WTC11 (cell line): ENCODE measurements around the gene CGNL1. TPM values are rescaled to one million over a fixed set of nuclear protein-coding genes. Genes with fewer than 3 reads are reported as not detected.

Experiments used
- ATAC-seq: fragments of 200-7000 bp; cut with Tn5 transposase; 2 replicates; pipeline ENCODE4 v1.10.0; 2021; ENCODE audit warnings: mild to moderate bottlenecking, moderate library complexity
- CTCF ChIA-PET: fragments of 300-600 bp; sonication (Branson Sonifier 250); formaldehyde crosslinking; loops from one replicate; lab custom pipeline; 2021; ENCODE audit warnings: antibody characterized with exemption; lab: Charles Lee
- POLR2A ChIA-PET: fragments of 350-600 bp; sonication (Branson Sonifier 250); formaldehyde crosslinking; loops from one replicate; lab custom pipeline; 2021; ENCODE audit warnings: antibody characterized with exemption; lab: Charles Lee
- DNase-seq: peaks from one replicate; pipeline ENCODE4 v3.0.0; 2021; ENCODE audit warnings: low spot score
- H3K27ac Mint-ChIP-seq: 2 replicates; pipeline ENCODE4 v1.8.0; 2021; ENCODE audit warnings: mixed read lengths
- H3K27me3 Mint-ChIP-seq: 2 replicates; pipeline ENCODE4 v1.8.0; 2021; ENCODE audit warnings: low read depth, mild to moderate bottlenecking, moderate library complexity, mixed read lengths
- H3K36me3 Mint-ChIP-seq: 2 replicates; pipeline ENCODE4 v1.8.0; 2021; ENCODE audit warnings: mixed read lengths
- H3K4me1 Mint-ChIP-seq: 2 replicates; pipeline ENCODE4 v1.8.0; 2022; ENCODE audit warnings: mixed read lengths
- H3K4me3 Mint-ChIP-seq: 2 replicates; pipeline ENCODE4 v1.8.0; 2021; ENCODE audit warnings: mild to moderate bottlenecking, moderate library complexity, mixed read lengths
- H3K9me3 Mint-ChIP-seq: 2 replicates; pipeline ENCODE4 v1.8.0; 2021; ENCODE audit warnings: mixed read lengths
- ATF1 ChIP-seq: sonication (generic); formaldehyde crosslinking; IDR thresholded peaks from 2 replicates; pipeline ENCODE4 v1.8.1; 2023; ENCODE audit warnings: mild to moderate bottlenecking, moderate library complexity, missing genetic modification reagents
- E2F1 ChIP-seq: sonication (generic); formaldehyde crosslinking; IDR thresholded peaks from 2 replicates; pipeline ENCODE4 v1.8.0; 2022; ENCODE audit warnings: mild to moderate bottlenecking, missing genetic modification reagents
- FOXK1 ChIP-seq: sonication (generic); formaldehyde crosslinking; IDR thresholded peaks from 2 replicates; pipeline ENCODE4 v1.8.0; 2022; ENCODE audit warnings: mild to moderate bottlenecking, moderate library complexity, missing genetic modification reagents
- MXD4 ChIP-seq: fragments of 250-450 bp; sonication (Bioruptor Pico); IDR thresholded peaks from 2 replicates; pipeline ENCODE4 v1.8.0; 2021; ENCODE audit warnings: mild to moderate bottlenecking, moderate library complexity, borderline replicate concordance
- MYBL2 ChIP-seq: sonication (generic); formaldehyde crosslinking; IDR thresholded peaks from 2 replicates; pipeline ENCODE4 v1.8.1; 2023; ENCODE audit warnings: mild to moderate bottlenecking, moderate library complexity, missing genetic modification reagents
- SMAD4 ChIP-seq: sonication (generic); formaldehyde crosslinking; IDR thresholded peaks from 2 replicates; pipeline ENCODE4 v1.8.0; 2022; ENCODE audit warnings: mild to moderate bottlenecking, missing genetic modification reagents
- TCF7 ChIP-seq: sonication (generic); formaldehyde crosslinking; IDR thresholded peaks from 2 replicates; pipeline ENCODE4 v1.8.0; 2022; ENCODE audit warnings: mild to moderate bottlenecking, low read depth, missing genetic modification reagents, moderate library complexity
- ZBTB21 ChIP-seq: sonication (generic); formaldehyde crosslinking; IDR thresholded peaks from 2 replicates; pipeline ENCODE4 v1.8.1; 2023; ENCODE audit warnings: mild to moderate bottlenecking, missing genetic modification reagents, borderline replicate concordance
- ZBTB43 ChIP-seq: sonication (generic); formaldehyde crosslinking; IDR thresholded peaks from 2 replicates; pipeline ENCODE4 v1.8.1; 2023; ENCODE audit warnings: mild to moderate bottlenecking, missing genetic modification reagents
- ZNF219 ChIP-seq: sonication (generic); formaldehyde crosslinking; IDR thresholded peaks from 2 replicates; pipeline ENCODE4 v1.8.0; 2023; ENCODE audit warnings: missing genetic modification reagents, mild to moderate bottlenecking, borderline replicate concordance
- ZNF263 ChIP-seq: sonication (generic); formaldehyde crosslinking; IDR thresholded peaks from 2 replicates; pipeline ENCODE4 v1.8.1; 2022; ENCODE audit warnings: low read depth, mild to moderate bottlenecking, moderate library complexity, missing genetic modification reagents
- ZNF317 ChIP-seq: sonication (generic); formaldehyde crosslinking; IDR thresholded peaks from 2 replicates; pipeline ENCODE4 v1.8.1; 2023; ENCODE audit warnings: low read depth, mild to moderate bottlenecking, moderate library complexity, missing genetic modification reagents, borderline replicate concordance
- ZNF416 ChIP-seq: fragments of 250-450 bp; sonication (Bioruptor Pico); IDR thresholded peaks from 2 replicates; pipeline ENCODE4 v1.9.0; 2021; ENCODE audit warnings: mild to moderate bottlenecking, inconsistent platforms
- ZNF423 ChIP-seq: fragments of 250-450 bp; sonication (Bioruptor Pico); IDR thresholded peaks from 2 replicates; pipeline ENCODE4 v2.1.2; 2022; ENCODE audit warnings: mild to moderate bottlenecking, moderate library complexity
- ZNF512 ChIP-seq: sonication (generic); formaldehyde crosslinking; IDR thresholded peaks from 2 replicates; pipeline ENCODE4 v1.8.1; 2022; ENCODE audit warnings: missing genetic modification reagents, borderline replicate concordance
- total RNA-seq: library from RNA; stranded (reverse); gene quantifications from 3 replicates; pipeline ENCODE4 v1.2.3, GENCODE V29; 2021
- TF ChIP-seq, protein P1 (sequence below): sonication (generic); formaldehyde crosslinking; IDR thresholded peaks from 2 replicates; pipeline ENCODE4 v1.8.0; 2022; ENCODE audit warnings: missing genetic modification reagents
- TF ChIP-seq, protein P2 (sequence below): sonication (generic); formaldehyde crosslinking; IDR thresholded peaks from 2 replicates; pipeline ENCODE4 v1.8.1; 2023; ENCODE audit warnings: mild to moderate bottlenecking, missing genetic modification reagents
- TF ChIP-seq, protein P3 (sequence below): sonication (generic); formaldehyde crosslinking; IDR thresholded peaks from 2 replicates; pipeline ENCODE4 v1.8.1; 2023; ENCODE audit warnings: mild to moderate bottlenecking, missing genetic modification reagents, moderate library complexity
- TF ChIP-seq, protein P4 (sequence below): sonication (generic); formaldehyde crosslinking; IDR thresholded peaks from 2 replicates; pipeline ENCODE4 v1.8.1; 2022; ENCODE audit warnings: low read depth, missing genetic modification reagents, borderline replicate concordance
- TF ChIP-seq, protein P5 (sequence below): sonication (generic); formaldehyde crosslinking; conservative IDR thresholded peaks from 2 replicates; pipeline ENCODE4 v1.8.1; 2023; ENCODE audit warnings: mild to moderate bottlenecking, low read depth, missing genetic modification reagents, moderate library complexity
- TF ChIP-seq, protein P6 (sequence below): fragments of 250-450 bp; sonication (Bioruptor Pico); IDR thresholded peaks from 2 replicates; pipeline ENCODE4 v1.9.0; 2021; ENCODE audit warnings: moderate library complexity, mild to moderate bottlenecking, inconsistent platforms, borderline replicate concordance

CGNL1 gene
- total RNA-seq, 1 experiment from 2014 or later = 57.3 TPM

DNA sequence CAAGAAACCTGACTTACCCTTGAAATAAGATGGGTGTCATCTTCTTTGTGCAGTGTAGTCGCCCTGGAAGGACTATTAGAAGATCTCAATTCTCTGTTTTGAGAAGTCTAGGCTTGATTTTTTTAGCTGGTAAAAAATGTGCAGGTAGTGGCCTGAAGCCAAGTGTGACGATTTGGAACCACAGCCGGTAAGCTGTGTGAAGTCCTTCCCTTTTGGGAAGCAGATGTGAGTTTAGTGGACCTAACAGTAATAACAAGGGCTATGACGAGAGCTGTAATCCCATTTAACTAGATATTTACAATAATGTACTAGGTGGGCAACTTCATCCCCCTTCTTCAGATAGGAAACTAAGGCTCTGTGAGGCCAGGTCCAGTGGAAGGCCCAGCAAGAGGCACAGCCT lies 133.7 kb downstream of the CGNL1 start (continued):
- TF ChIP-seq MYBL2 (CRISPR knock-in tag) (no peak), SMAD4 (CRISPR knock-in tag) (no peak), ZNF423 (CRISPR knock-in tag) (no peak), ZBTB21 (CRISPR knock-in tag) (no peak), FOXK1 (CRISPR knock-in tag) (no peak), ZNF512 (CRISPR knock-in tag) (no peak), ZNF416 (CRISPR knock-in tag) (no peak)
- TF ChIP-seq, protein P1, sequence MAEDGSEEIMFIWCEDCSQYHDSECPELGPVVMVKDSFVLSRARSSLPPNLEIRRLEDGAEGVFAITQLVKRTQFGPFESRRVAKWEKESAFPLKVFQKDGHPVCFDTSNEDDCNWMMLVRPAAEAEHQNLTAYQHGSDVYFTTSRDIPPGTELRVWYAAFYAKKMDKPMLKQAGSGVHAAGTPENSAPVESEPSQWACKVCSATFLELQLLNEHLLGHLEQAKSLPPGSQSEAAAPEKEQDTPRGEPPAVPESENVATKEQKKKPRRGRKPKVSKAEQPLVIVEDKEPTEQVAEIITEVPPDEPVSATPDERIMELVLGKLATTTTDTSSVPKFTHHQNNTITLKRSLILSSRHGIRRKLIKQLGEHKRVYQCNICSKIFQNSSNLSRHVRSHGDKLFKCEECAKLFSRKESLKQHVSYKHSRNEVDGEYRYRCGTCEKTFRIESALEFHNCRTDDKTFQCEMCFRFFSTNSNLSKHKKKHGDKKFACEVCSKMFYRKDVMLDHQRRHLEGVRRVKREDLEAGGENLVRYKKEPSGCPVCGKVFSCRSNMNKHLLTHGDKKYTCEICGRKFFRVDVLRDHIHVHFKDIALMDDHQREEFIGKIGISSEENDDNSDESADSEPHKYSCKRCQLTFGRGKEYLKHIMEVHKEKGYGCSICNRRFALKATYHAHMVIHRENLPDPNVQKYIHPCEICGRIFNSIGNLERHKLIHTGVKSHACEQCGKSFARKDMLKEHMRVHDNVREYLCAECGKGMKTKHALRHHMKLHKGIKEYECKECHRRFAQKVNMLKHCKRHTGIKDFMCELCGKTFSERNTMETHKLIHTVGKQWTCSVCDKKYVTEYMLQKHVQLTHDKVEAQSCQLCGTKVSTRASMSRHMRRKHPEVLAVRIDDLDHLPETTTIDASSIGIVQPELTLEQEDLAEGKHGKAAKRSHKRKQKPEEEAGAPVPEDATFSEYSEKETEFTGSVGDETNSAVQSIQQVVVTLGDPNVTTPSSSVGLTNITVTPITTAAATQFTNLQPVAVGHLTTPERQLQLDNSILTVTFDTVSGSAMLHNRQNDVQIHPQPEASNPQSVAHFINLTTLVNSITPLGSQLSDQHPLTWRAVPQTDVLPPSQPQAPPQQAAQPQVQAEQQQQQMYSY = no peak

DNA sequence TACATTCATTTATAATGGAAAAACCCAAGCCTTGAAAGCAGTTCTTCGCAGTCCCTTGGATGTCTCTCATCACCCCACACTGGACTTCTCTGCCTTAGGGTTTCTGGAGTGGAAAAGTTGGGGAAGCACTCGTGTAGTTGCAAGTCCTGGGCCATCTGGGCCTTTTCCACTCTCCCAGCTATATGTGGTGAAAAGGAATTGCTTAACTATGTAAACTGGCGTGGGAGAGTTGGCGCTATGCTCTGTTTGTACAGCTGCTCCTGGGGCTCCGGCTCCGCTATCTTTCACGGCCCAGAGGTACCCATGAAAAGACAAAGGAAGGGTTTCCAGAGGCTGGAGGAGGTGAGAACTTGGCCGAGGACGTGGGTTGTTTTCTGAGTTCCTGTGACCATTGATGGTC lies 134.3 kb downstream of the CGNL1 start:
- H3K27me3 Mint-ChIP-seq = no peaks in the 10 kb centered on the region
- ATAC-seq (no peak), DNase-seq (no peak)
- H3K4me1 Mint-ChIP-seq = peaks cover 27% of the 10 kb centered on the region
- CTCF ChIA-PET = no interaction called here
- peaks cover 3% of the 10 kb centered on the region; the same call in 1 of the 2 replicates for H3K36me3 Mint-ChIP-seq
- H3K27ac Mint-ChIP-seq = no peak overlapping the region
- POLR2A ChIA-PET = no interaction called here
- no peaks in the 10 kb centered on the region for H3K9me3 Mint-ChIP-seq
- no peak overlapping the region for H3K4me3 Mint-ChIP-seq
- TF ChIP-seq ZNF219 (no peak), SMAD4 (CRISPR knock-in tag) (no peak), ZNF263 (no peak), MXD4 (CRISPR knock-in tag) (no peak), ZBTB43 (CRISPR knock-in tag) (no peak), ATF1 (CRISPR knock-in tag) (no peak), TCF7 (CRISPR knock-in tag) (no peak), E2F1 (CRISPR knock-in tag) (no peak), ZNF317 (no peak)
- TF ChIP-seq, protein P2, sequence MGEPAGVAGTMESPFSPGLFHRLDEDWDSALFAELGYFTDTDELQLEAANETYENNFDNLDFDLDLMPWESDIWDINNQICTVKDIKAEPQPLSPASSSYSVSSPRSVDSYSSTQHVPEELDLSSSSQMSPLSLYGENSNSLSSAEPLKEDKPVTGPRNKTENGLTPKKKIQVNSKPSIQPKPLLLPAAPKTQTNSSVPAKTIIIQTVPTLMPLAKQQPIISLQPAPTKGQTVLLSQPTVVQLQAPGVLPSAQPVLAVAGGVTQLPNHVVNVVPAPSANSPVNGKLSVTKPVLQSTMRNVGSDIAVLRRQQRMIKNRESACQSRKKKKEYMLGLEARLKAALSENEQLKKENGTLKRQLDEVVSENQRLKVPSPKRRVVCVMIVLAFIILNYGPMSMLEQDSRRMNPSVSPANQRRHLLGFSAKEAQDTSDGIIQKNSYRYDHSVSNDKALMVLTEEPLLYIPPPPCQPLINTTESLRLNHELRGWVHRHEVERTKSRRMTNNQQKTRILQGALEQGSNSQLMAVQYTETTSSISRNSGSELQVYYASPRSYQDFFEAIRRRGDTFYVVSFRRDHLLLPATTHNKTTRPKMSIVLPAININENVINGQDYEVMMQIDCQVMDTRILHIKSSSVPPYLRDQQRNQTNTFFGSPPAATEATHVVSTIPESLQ = no peak
- TF ChIP-seq, protein P3, sequence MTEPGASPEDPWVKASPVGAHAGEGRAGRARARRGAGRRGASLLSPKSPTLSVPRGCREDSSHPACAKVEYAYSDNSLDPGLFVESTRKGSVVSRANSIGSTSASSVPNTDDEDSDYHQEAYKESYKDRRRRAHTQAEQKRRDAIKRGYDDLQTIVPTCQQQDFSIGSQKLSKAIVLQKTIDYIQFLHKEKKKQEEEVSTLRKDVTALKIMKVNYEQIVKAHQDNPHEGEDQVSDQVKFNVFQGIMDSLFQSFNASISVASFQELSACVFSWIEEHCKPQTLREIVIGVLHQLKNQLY = no peak
- TF ChIP-seq, protein P4, sequence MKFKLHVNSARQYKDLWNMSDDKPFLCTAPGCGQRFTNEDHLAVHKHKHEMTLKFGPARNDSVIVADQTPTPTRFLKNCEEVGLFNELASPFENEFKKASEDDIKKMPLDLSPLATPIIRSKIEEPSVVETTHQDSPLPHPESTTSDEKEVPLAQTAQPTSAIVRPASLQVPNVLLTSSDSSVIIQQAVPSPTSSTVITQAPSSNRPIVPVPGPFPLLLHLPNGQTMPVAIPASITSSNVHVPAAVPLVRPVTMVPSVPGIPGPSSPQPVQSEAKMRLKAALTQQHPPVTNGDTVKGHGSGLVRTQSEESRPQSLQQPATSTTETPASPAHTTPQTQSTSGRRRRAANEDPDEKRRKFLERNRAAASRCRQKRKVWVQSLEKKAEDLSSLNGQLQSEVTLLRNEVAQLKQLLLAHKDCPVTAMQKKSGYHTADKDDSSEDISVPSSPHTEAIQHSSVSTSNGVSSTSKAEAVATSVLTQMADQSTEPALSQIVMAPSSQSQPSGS (CRISPR knock-in tag) = no peak
- TF ChIP-seq, protein P5, sequence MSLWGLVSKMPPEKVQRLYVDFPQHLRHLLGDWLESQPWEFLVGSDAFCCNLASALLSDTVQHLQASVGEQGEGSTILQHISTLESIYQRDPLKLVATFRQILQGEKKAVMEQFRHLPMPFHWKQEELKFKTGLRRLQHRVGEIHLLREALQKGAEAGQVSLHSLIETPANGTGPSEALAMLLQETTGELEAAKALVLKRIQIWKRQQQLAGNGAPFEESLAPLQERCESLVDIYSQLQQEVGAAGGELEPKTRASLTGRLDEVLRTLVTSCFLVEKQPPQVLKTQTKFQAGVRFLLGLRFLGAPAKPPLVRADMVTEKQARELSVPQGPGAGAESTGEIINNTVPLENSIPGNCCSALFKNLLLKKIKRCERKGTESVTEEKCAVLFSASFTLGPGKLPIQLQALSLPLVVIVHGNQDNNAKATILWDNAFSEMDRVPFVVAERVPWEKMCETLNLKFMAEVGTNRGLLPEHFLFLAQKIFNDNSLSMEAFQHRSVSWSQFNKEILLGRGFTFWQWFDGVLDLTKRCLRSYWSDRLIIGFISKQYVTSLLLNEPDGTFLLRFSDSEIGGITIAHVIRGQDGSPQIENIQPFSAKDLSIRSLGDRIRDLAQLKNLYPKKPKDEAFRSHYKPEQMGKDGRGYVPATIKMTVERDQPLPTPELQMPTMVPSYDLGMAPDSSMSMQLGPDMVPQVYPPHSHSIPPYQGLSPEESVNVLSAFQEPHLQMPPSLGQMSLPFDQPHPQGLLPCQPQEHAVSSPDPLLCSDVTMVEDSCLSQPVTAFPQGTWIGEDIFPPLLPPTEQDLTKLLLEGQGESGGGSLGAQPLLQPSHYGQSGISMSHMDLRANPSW (CRISPR knock-in tag) = no peak
- TF ChIP-seq, protein P6, sequence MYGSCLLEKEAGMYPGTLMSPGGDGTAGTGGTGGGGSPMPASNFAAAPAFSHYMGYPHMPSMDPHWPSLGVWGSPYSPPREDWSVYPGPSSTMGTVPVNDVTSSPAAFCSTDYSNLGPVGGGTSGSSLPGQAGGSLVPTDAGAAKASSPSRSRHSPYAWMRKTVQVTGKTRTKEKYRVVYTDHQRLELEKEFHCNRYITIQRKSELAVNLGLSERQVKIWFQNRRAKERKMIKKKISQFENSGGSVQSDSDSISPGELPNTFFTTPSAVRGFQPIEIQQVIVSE = no peak
